Measurements from ENCODE around the gene ARID1B. TPM values are rescaled to one million over a fixed set of nuclear protein-coding genes. Genes with fewer than 3 reads are reported as not detected.

Gene ARID1B
- total and polyA plus RNA-seq, 12 donors: 13.3 to 85.6 (median 50.9) TPM

GRCh38 chr6:156809446-156810178 lies 32.4 kb downstream of the ARID1B start:
- Histone ChIP-seq H3K4me3 (no peak overlapping the region), H3K36me3 (replicated peaks in 1 of 2) (no peaks in the 10 kb centered on the region), H3K4me1 (replicated peaks in 1 of 2) (peaks cover 12 to 31% of the 10 kb centered on the region in 2 donors), H3K27me3 (no peaks in the 10 kb centered on the region), H3K27ac (no peak overlapping the region), H3K9me3 (replicated peaks in 1 of 3) (no peaks in the 10 kb centered on the region)
- intact Hi-C loops (cut with DNase I): loop anchor here in 1 of 2 donors (10.0 kb wide), 1 partner anchor 125 kb away; no protein-coding TSS in a partner anchor
- no peak for DNase-seq
- no peak for TF ChIP-seq CTCF (IDR thresholded peaks at IDR 0.05)
- no peak for TF ChIP-seq POLR2A (IDR thresholded peaks at IDR 0.05)
- WGBS, 4 donors: 67 to 82% (median 77%) methylated on average over 2 of the region's 2 CpGs

GRCh38 chr6:156814036-156814581 lies 36.9 kb downstream of the ARID1B start:
- Histone ChIP-seq H3K4me1 (replicated peaks in 1 of 2) (peaks cover 17 to 38% of the 10 kb centered on the region in 2 donors), H3K4me3 (no peak overlapping the region), H3K9me3 (replicated peaks in 1 of 3) (no peaks in the 10 kb centered on the region), H3K36me3 (replicated peaks in 1 of 2) (no peaks in the 10 kb centered on the region), H3K27me3 (no peaks in the 10 kb centered on the region), H3K27ac (no peak overlapping the region)
- intact Hi-C loops (cut with DNase I): loop anchor here in 1 of 2 donors (10.0 kb wide), 1 partner anchor 121 kb away; no protein-coding TSS in a partner anchor
- 88 to 96% (median 90%) methylated on average over 8 of the region's 8 CpGs for WGBS, 4 donors
- TF ChIP-seq CTCF (IDR thresholded peaks at IDR 0.05): no peak
- TF ChIP-seq POLR2A (IDR thresholded peaks at IDR 0.05): no peak
- DNase-seq: no peak

DNA sequence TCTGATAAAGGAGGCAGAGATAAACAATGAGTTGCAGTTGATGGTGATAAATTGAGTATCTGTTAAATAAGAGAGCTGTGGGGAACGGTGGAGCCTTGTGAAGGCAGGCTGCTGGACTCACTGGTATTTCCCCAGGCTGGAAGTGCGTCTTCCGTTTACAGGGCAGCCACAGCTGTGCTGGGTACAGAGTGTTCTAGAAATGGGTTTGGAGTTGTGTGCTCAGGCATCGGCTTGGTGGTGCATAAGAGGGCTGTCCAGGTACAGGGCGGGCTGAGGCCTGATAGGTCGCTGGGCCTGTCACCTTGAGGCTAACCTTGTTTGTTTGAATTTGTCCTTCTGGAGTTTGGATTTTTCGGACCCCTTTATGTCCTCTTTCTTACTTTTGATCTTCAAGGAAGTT lies 39.3 kb downstream of the ARID1B start:
- peaks cover 14 to 38% of the 10 kb centered on the region in 2 donors for H3K4me1 ChIP-seq (replicated peaks in 1 of 2)
- no peaks in the 10 kb centered on the region for H3K9me3 ChIP-seq (replicated peaks in 1 of 3)
- peak overlapping the region in 2 of 5 donors; percentile 6 to 27 for H3K27ac ChIP-seq
- no peaks in the 10 kb centered on the region for H3K27me3 ChIP-seq
- 47 to 53% (median 49%) methylated on average over 7 of the region's 7 CpGs for WGBS, 4 donors
- peak in 5 of 7 donors; percentile 27 to 83 (median 62) for DNase-seq
- no peak overlapping the region for H3K4me3 ChIP-seq
- intact Hi-C loops (cut with DNase I): loop anchor here in 1 of 2 donors (10.0 kb wide), 1 partner anchor 118 kb away; no protein-coding TSS in a partner anchor
- TF ChIP-seq CTCF (IDR thresholded peaks at IDR 0.05) (no peak), POLR2A (IDR thresholded peaks at IDR 0.05) (no peak)
- H3K36me3 ChIP-seq (replicated peaks in 1 of 2): no peaks in the 10 kb centered on the region

- Histone ChIP-seq H3K9me3 (replicated peaks in 1 of 3) (no peaks in the 10 kb centered on the region), H3K27me3 (no peaks in the 10 kb centered on the region), H3K36me3 (replicated peaks in 1 of 2) (no peaks in the 10 kb centered on the region), H3K4me1 (replicated peaks in 1 of 2) (peaks cover 24 to 71% of the 10 kb centered on the region in 2 donors), H3K4me3 (no peak overlapping the region), H3K27ac (no peak overlapping the region)
- DNase-seq: no peak
- intact Hi-C loops (cut with DNase I): no loop called here
- no peak for TF ChIP-seq POLR2A (IDR thresholded peaks at IDR 0.05)
- TF ChIP-seq CTCF (IDR thresholded peaks at IDR 0.05): no peak
- 92 to 94% (median 94%) methylated on average over 3 of the region's 3 CpGs for WGBS, 4 donors
Measured at GRCh38 chr6:156820089-156820798, 43.1 kb downstream of the ARID1B start.

Data from adrenal gland (tissue), 12 donors.